CD4-positive, alpha-beta T cell treated with Interleukin-6 for 4 hours (primary cell): ENCODE results near the gene MORN1.

Experiments
- DNase-seq: peaks from one replicate; pipeline ENCODE4 v3.0.0-alpha.2; 2020; ENCODE audit warnings: mixed read lengths

The MORN1 gene

DNA sequence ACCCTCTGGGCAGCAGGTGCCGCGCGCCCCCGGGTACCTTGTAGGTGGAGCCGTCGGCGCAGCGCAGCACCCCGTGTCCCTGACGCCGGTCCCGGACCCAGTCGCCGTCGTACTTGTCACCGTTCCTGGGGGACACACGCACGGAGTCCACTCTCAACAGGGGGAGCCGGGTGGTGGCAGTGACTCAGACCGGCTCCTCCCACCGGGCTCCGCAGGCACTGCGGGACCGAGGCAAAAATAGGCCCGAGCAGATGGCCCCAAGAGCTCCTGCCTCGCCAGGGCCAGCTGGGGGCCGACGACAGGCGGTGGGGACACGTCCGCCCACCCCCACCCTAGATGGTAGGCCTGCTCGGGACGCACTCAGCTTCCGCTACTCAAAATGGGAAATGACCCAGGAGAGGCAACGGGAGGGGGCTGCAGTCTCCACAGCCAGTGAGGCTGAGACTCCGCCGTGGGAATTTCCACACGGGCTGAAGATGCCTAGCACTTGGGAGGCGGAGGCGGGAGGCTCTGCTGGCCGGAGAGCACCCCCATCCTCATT, 6.3 kb downstream of the MORN1 start:
- no peak for DNase-seq

GRCh38 chr1:2384130-2384860, 7.1 kb downstream of the MORN1 start:
- DNase-seq = no peak

DNA sequence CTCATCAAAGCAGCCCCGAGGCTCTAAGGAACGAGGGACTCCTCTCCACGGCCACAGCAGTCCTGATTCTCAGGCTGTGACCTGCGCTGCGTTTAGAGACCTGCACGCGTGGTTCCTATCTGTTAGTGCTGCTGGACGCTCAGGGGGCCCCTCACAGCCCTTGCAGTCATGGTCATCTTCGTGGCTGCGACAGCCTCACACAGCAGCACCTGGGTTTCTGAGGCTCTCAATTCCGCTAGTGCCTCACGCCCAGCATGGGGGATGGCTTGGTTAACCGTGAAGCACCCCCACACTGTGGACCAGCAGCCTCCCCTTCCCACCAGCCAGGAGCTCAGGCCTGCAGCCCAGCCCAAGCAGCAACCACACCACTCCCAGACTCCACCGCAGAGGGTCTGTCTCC, 7.8 kb downstream of the MORN1 start:
- DNase-seq = no peak

DNA sequence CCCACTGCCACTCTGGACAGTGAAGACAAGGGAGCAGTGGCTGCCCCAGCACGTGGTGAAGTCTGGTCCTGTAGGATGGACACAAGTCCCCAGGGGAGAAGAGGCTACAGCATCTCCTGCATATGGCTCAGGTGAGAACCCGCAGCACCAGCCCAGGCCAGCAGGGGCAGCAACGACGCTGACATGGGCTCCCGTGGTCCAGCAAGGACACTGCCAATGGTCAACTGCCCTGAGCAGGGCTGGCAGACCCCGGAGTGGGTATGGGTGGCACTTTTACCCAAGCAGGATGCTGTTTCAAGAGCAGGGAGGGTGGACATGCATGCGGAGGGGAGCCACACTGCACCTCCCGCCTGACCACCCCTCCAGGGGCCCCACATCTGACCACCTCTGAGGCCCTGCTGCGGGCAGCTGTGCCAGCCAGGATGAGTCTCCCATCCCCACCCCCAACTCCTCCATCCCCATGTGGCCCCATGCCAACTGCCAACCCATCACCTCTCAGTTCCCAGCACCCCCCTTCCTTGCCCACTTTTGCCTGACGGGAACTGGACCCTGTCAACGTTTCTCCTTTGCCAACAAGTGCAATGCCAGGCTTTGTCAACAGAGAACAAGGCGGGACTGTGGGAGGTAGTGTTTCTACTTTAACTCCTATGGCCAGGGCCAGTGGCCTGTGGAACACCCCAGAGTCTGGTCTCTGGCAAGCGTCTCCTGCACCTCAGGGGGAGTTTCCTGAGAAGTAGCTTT, 8.6 kb downstream of the MORN1 start:
- peak; percentile 39 for DNase-seq

DNA sequence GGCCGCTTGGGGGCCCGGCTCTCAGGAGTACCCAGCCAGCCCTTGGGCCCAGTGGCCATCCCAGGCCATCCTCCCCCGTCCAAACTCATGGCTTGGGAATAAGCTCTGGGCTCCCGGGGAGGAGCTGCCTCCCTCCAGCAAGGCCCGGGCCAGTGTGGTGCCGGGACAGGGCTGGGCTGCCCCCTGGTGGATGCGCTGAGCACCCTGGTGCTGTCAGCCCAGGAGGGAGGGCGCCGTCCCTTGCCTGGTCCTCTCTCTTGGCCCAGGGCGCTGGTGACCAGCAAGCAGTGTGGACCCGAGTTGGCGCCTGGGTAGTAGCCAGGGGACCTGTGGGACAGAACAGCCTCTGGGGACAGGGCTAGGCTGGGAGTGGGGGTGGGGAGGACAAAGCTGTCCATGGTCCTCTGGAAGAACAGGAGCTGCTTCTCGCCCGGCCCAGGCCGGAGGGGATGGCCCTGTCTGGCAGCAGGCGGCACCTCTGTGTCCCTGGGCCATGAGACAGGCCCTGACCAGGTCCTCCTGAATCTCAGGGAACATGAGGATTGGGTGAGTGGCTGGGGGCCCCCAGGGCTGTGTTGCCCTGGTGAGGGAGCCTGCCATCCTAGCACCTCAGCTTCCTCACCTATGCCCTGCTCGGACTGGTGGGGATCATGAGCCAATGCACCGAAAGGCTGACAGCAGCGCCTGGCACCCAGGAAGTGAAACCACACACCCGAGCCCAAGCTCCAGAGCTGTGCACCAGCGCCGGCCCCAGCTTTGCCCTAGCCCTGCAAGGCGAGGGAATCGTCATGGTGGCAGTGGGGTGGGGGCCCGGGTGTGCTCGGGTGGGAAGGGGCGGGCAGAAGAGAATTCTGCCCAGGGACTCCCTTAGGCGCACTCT, 9.4 kb downstream of the MORN1 start:
- peak; percentile 82 for DNase-seq

DNA sequence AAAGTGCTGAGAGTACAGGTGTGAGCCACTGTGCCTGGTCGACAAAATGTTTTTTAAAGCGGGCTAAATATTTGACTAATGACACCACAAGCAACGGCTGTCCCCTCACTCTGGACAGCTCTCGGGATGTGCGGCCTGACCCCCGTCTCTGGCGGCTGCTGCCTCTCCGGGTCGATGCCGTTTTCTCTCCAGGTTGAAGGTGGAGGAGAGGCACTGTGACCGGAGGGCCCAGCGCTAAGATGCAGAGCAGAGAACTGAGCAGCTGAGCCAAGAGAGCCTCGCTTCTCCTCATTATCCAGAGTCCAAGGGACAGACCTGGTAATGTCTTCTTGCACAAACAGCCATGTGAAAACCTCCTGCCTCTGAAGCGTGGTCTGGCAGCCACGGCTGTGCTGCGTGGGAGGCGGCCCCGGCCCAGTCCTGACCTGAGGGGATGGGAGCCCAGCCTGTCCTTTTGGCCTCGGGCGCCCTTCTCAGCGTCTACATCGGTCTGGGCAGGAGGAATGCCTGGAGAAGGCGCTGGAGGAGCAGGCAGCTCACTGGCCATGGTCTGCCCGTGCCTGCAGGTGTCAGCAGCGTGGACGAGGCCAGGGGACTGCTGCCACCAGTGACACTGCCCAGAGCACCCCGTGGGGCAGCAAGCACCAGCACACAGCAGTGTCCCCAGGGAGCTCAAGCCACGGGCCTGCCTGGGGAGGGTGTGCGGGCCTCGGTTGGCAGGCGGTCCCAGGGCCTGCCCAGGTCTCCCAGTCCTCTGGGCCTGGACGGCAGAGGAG, 10.3 kb downstream of the MORN1 start:
- no peak for DNase-seq

GRCh38 chr1:2379733-2380404, 11.5 kb downstream of the MORN1 start:
- no peak for DNase-seq

DNA sequence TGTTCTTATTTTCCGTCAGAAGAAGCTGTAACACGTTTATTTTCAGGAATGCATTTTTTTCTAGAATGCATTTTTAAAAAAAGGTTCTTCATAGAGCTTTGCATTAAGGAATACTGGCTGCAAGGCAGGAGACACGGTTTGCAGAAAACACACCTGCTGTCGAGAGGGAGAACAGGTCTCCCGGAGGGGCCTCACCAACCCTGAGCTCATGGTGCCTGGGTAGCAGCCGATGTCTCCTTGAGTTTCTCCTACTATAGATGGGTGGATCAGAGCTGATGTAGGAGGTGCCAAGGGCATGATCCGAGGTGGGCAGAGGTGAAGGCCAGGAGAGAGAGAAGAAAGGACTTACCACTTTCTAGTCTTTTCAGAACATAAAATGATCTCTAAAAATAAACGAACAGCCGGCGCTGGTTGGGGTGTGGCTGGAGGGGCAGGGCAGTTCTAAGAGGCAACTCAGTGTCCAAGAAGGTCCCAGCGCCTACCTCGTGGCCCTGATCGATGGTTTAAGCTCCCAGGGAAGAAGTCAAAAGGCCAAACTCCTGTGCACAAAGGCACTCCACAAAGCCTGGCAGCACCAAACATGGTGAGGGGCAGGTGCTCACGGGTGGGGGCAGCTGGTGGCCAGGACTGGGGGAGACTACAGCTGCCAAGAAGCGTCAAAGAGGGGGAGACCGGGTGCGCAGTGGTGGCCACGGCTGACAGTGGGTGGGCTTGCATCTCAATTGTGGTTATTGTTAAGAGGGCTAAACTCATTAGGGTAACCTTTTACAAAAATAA, 12.2 kb downstream of the MORN1 start:
- no peak for DNase-seq

DNA sequence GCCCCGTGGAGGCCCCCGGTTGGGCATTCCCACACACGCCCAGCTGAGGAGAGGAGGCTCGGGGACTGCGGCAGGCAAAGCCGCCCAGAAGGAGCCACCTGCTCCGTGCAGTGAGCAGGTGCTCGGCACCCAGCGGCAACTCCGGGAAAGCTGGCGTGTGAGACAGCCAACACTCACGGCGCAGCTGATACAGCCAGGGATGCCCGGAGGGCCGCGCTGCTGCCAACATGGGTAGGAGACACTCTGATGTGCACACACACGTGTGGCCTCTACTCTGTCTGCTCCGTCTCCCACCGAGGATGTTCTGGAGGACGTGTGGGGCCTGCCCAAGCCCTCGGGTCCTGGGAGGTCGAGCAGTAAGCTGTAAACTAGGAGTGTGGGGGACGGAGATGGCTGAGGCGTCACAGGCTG, 12.9 kb downstream of the MORN1 start:
- no peak for DNase-seq

DNA sequence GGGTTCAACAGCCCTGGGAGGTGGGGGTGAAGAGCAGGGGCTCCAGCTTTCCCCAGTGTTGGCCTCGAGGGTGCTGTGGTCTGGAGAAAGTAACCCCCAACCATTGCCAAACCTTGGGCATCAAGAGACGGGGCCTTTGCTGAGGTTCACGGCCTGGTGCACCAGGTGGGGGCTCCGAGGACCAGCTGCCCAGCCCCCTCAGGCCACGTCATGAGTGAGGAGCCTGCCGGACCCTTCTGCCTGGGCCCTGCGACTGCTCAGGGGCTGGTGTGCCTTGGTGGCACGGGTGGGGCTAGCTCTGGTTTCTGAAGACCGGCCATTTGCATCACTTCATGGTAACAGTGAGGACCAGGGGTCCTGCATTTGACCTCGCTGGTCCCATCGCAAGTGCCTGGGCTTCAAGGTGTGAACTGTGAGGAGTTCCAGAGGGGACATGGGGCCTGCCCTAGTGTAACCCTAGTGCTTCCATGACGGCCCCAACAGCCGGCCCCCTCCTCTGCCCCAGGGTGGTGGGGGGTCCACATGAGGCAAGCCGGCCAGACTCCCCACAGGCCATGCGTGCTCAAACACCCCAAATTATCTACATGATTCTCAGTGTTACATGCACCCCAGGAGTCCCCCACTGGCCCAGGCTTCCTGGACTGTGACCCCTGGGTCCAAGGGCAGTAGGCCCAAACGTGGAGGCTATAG, 13.5 kb downstream of the MORN1 start:
- no peak for DNase-seq

DNA sequence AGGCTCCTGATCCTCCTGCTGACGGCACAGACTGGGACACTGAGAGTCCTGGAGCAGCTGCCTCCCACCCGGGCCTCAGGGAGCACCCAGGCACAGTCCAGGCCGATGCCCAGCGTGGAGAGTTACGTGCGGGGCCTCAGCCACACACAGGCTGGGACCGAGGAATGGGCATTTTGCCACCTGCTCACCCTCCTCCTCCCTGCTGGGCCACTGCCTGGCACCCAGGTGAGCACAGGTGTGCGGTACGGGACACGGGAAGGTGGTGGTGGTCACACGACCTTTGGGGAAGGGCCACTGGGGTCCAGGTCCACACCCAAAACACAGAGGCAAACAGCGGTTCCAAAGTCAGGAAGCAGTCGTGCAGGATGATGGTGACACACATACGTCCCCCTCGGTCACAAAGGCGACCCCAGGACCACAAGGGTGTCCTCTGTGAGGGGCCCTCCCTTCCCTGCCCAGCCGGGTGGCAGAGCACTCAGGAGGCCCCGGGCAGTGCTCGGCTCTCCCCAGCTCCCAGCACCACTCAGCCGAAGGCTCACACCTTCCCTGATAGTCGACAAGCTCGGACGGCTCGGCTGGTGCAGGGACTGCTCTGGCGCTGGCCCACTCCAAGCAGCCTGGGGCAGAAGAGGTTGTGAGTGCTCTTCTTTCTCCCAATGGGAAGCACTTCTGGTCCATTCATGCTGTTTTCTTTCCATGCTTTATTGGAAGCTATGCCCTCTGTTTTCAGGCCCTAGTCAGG, 14.3 kb downstream of the MORN1 start:
- DNase-seq = no peak

GRCh38 chr1:2376261-2376741, 15.1 kb downstream of the MORN1 start:
- no peak for DNase-seq

- DNase-seq = no peak
Observed at GRCh38 chr1:2375923-2376260, 15.5 kb downstream of the MORN1 start.

DNA sequence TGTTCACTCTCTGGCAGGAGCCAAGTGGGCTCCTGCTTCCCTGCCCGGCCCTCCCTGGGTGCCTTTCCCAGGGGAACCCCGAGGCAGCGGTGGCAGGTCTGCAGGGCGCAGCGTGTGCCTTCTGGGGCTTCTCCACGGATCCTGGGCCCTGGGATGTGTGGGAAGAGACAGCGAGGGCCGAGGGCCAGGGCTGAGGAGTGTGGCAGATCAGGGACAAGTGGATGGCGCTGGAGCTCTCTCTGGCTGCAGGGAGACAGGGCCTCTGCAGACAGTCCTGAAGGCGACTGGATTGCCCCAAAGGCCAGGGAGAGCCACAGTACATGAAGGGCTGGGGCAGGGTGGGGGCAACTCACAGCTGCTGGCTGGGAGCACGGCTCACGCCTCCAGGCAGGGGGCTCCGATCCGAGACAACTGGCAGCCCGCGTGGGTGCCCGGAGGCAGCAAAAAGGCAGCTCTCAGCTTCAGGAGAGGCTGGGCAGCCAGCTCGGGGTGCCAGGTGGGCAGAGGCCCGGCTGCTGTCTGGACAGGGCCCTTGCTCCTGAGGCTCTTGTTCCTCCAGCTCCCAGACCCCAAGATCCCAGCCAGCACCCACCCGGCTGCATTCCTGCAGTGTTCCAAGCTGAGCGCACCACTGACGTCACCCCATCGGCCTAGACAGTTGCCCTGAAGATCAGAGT, 16.0 kb downstream of the MORN1 start:
- no peak for DNase-seq

GRCh38 chr1:2374252-2375155, 16.9 kb downstream of the MORN1 start:
- DNase-seq = no peak

DNA sequence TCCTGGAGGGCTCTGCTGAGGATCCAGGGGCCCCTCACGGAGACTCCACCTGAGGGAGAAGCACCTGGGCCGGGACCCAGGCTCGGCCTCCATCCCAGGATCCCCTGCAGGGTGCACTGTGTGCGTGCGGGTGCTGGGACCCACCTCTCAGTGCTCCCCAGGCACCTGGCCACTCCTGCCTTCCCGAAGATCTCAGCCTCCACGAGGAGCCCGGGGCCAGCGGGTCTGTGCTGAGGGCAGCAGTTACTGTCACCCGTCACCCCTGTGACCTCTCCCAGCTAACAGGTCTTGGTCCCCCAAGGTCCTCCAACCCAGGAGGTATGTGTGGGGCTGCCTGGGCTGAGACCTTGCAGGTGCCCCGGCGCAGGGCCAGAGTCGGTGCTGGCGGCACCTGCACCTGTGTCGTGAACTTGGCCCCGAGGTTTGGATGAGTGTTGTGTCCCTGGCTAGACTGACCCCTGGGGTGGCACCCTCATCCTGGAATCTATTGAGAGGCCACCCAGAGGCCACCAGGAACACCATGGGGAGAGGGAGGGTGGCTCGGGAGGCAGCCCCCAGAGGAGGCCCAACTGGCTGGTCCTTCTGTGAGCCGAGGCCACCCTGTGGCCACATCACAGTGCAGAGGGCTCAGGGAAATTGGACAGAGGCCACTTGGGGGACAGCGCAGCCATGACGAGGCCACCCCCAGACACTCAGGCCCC, 17.7 kb downstream of the MORN1 start:
- no peak for DNase-seq
